SIG-M5 treated with dmso at 0.1 percent for 504 hours (cell line): Measurements from ENCODE around the gene HS6ST3.

ENCODE experiments used
- DNase-seq: peaks from one replicate; lab custom pipeline; 2025; ENCODE audit not compliant: unreplicated experiment; lab: John Stamatoyannopoulos, UW

HS6ST3 gene

DNA sequence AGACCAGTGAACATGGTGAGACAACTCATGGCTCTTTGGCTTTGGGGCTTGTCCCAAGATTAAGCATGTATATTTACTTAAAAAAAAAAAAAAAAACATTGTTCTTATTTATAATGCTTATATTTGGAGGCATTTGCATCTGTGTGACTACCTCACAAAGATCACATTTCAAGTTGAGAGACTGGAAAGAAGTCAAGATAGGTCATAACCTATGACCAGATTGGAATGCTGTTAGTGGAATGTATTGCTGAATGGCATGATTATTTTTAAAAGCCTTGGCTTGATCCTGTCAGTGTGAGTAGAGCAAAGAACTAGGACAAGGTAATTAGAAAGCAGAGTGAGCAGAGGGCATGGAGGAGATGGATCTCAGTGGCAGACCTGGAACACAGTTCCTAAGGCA is 689.8 kb downstream of the HS6ST3 start:
- no peak for DNase-seq

DNA sequence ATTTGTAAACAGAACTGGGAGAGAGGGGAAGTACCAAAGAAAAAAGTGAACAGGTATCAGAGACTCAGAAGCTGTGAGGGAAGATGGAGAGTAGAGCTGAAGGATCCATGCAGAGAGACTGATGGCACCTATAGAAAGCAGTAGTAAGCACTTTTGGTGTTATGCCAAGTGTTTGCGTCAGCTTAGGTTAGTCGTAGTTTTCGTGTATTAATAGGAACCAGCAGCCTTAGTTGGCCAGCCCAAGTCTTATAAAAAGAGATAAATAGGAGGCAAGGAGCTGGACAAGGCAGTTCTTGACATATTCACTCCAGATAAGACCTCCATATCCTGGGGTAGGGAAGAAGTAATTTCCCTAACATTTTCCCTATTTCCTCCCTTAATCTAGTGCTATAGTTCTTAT is 690.2 kb downstream of the HS6ST3 start:
- DNase-seq, result no peak

DNA sequence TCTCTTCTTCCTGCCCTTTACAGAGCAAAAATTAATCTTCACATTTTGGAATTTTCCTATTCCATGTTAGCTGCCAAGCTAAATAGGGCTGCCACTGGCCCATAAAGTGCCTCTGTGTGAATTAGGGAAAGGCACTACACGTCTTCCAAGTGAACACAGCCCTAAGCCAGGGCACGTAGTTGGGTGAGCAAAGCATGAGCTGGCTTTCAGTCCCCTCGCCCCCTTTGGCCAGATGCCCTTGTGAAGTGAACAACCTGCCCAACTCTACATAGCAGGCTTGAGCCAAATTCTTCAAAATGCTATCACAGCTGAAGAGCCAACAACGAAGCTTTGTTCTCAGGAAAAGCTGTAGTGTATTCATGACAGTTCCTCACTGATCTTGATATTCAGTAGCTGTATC is 691.2 kb downstream of the HS6ST3 start:
- DNase-seq, result no peak

DNA sequence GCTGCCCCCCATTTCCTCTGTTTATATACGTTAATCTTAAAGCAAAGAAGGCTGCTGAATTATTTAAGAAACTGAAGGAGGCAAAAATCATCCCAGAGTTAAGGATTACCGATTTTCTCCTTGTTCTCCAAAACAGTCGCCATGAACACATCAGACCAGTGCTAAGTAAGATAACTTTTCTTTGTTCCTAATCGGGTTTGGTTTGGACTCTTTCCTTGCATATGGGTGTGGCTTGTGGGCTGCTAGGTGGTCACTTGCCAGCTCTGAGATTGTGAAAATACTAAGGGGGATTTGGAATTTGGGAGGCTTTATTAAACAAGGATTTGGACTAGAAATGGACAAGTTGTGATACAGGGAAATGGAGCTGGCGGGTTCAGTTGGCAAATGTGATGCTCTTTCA is 692.3 kb downstream of the HS6ST3 start:
- no peak for DNase-seq

DNA sequence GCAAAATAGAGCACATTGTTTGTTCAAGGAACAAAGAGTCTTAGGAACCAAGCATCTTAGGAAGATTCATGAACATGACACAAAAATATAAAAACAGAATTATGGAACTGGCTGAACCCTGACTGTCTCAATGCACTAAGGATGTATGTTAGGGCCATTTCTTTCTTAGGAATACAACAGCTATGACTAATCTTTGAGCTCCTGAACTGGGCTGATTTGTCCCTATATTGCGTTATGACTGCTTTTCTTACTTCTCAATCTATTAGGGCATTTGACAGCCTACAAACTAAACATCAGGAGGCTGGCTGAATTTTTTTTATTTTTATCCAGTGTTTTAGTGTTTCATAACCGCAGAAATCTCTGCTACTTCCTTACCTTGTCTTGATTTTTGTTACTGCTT is 693.1 kb downstream of the HS6ST3 start:
- DNase-seq, result no peak

DNA sequence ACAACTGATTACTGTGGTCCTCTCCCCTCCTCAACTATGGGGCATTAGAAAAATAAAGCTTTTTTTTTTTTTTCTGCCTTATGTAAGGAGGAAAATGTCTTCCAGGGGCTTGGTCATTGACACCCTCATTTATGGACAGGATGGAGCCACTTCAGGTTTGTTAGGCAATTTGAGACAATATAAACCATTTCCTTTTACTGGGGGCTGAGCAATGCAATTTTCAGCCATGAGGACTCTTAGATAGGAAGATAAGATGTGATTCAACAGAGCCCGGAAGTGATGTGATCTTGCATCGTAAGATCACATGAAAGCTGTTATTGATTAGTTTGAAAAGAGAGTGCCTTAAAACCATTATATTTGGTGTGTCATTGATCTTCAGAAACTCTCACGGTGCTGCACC is 693.6 kb downstream of the HS6ST3 start:
- DNase-seq, result no peak

DNA sequence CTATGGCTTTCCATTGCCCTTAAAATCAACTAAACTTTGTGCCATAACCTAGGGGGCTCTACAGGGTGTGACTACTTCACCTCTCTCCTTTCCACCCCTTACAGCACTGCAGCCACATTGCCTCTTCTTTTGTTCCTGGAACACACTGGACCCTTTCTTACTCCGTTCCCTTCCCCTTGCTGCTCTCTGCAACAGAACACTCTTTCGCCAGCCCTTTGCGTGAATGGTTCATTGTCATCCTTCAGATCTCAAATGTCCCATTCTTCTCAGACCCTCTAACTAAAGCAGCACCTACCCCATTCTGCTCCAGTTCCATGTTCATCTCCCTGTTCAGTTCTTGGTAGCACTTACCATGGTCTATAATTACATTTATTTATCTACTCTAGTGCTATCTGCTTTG is 696.1 kb downstream of the HS6ST3 start:
- no peak for DNase-seq

DNA sequence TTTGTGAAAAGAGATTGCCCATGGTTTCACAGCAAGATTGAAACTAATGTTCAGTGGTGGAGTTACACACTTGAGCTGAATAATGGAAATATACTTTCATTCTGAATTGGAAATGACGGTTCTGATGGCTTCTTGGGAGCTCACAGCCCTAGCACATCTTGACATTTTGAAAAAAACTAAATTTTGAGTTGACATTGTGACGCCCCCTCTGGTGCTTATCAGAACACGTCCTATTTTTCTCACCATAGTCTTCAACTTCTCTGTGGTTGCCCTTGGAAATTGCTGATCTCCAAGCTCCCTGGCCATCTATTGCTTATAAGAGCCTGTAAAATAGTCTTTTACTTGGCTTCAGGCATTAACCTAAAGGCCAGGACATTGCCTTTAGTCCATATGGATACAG is 702.3 kb downstream of the HS6ST3 start:
- no peak for DNase-seq

DNA sequence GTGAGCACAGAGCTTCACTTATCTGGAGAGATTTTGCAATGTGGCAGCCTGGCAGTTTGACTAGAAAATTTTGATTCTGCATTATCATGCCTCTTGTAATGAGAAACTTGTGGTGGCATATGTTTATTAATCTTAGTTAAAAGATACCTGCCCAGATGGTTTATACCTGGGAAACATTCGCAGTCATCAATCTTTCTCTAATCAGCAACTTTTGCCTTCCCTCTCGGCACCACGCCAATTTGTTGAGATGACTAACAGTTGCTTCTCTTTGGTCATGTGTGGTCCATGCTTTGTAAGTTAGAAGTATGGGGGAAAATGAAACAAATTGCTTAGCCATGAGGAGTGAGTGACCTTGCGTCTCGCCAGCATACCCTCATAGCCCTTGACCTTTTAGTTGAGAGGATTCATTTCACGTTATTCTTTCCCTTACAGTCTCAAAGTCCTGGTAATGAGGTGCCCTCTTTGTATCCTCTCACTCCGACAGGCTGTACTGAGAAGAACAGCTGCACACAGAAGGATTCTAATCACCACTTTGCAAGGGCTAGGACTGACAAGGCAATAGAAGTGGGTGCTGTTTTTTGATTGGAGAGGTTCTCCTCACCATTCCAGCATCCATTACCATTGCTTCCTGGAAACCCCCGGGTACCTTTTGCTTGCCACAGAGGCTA is 703.0 kb downstream of the HS6ST3 start:
- no peak for DNase-seq

DNA sequence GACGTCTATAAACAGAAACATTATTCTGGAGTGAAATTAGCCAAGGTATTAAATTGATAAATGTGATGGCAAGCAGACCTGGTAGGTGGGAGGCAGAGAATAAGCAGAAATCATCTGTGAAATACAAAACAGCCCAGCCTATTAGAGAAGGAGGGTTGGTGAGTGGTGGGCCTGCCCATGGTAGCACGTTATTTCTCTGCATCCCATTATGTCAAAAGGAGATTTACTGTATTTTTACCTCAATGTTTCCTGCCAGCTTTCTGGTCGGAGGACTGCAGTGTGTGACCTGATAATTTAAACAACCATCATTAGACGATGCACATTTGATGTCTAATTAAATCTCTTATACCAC is 703.5 kb downstream of the HS6ST3 start:
- no peak for DNase-seq

DNA sequence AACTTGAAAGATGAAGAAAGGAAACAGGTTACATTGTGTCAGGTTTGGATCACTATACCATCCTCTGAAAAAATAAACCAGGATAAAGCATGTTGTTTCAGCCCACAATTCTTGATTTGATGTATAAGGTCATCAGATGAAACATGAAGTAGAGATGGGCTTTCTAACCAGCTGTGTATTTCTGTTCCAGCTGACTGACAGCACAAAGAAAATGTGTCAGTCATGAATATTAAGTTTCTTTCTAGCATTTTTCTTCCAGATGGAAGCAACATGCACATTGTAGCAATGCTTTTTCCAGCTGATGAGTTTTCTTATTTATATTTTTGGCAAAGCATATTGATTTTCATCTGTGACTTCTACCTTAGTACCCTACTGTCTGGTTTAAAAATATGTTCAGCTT is 704.8 kb downstream of the HS6ST3 start:
- no peak for DNase-seq

DNA sequence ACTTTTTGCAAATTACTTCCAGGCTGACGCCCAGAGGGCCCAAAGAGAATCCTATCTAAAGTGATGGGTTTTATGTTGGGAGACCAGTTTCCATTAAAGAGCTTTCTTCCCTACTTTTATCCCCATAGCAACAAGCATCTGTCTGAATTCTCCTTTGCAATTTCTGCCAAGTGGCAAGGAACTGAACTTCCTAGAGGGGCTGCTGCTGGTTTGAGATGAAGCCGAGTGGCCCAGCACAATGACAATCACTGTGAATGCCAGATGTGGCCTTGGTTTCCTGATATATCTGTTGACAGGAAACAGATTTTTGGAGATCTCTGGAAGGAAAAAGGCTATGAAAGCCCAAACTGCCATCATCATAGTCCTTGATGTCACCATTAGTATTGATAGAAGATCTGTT is 705.8 kb downstream of the HS6ST3 start:
- no peak for DNase-seq

DNA sequence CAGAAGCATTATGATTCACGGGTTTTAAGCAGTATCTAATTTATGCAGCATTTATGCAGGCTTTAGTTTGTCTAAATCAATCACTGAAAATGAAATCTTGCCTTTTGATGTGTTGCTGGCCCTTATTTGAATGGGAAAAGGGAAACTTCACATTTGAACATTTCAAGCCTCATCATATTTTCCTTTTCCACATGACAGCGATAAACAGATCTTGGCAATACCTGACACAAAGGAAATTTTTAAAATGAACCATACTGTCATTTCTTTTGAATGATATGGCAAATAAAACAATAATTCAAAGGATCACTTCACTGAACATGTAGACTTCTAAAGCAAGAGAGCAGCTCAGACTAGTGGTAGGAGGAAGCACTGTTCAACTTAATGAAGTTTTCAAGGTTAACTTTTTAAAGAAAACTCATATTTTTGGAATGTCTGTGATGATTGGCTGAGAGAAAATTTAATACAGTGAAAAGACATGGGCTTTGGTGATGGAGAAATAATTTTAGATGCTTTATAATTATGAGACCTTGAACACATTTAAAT is 706.3 kb downstream of the HS6ST3 start:
- no peak for DNase-seq

DNA sequence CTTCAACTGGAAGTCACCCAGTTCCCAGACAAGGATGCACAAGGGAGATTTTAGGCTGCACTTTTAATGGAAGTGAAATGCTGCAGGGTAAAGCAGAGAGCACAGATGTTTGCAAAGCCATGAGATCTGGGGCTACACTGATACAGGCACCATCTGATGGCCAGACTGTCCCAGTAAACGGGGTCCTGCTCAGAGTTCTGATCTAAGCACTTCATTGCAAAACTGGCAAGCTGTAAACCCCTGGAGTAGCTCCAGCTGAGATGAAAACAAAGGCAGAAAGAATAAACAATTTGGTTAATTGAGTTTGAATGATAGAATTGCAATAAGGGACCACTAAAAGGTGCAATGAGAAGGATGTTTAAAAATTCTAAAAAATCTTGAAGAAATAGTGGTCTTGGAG is 707.2 kb downstream of the HS6ST3 start:
- no peak for DNase-seq

DNA sequence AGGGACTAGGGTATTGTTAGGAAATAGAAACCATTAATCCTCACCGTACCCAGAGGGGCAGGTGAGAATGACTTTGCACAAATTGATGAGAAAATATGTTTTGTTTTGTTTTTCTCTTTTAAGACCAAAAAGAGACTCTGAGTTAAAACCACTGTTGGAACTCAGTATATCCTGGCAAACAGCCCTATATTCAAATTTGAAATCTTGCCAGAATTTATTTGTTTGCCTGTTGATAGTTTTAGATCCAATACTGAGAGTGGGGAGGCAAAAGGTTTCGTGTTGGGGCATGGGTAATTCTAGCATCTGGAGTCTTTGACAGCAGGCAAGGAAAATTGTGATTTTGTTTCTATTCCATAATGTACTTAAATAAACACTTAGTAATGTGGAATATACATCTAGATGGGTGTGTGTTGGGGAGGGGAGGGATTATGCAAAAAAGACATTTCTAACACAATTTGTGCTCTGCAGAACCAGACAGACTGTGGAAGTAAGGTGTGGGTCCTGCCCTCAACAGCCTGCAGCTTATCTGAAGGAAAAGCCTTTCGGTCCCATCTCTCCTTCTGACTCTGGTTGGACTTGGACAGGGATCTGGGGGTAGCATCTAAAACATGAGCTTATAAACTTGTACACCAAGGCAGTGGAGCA is 713.7 kb downstream of the HS6ST3 start:
- DNase-seq, result no peak

DNA sequence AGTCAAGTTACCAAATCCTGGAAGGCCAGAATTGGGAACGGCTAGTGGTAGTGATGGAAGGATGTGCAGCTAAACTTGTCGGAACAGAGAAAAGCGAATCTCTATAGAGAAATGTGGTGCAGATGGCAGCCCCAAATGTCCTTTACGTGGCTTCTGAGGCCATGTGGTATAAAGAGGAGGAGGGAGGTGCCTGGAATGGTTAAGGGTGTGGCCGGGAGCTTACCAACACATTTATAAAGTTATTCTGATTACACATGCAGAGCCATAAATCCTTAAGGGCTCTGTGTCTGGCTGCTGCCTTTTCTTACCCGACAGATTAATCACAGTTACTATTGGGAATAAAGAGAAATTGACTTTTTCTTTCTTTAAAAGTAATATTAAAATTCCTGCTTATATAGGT is 714.3 kb downstream of the HS6ST3 start:
- no peak for DNase-seq

DNA sequence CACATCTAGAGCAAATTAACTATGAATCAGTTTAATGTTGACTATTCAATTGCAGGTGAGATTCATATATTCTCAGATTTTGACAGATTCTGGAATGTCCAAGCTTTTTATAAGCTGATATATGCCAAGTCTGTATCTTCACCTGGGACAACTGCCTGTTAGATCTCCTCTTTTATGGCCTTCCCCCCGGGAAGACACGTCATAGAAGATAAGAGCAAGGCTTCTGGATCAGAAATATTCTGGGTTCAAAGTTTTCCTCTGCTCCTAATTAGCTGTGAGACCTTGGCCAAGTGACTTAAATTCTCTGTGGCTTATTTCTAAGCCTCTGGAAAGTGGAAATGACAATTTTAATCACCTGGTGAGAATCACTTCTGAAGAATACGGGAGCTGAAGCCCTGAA is 716.8 kb downstream of the HS6ST3 start:
- no peak for DNase-seq

DNA sequence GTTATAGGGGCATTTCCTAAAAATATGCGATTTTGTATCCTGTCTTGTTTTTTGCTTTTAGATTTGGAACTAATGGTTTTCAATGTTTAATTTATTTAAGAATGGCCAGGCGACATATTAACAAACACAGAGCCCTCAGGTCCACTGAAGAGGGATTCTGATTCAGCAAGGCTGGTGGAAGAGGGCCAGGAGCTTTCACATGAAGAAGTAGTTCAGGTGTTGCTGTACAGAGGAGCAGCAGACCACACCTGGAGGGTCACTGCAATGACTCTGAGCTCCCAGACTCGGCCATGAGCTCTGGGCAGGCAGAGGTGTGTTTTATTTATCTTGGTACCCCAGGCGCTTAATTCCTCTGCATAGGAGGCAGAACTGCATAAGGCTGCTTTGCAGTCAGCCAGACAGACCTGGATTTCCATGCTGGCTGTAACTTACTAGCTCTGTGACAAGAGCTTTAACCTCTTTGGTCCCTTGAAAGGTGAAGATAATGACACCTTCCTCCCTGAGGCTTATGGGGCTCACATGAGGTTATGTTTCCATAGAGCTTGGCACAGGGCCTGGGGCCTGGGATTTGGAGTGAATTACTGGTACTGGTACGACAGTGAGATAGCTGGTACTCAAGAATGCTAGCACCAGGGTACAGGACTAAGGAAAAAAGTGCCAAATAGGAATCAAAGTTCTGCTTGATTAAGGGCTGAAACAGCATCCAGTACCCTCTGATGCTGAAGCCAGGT is 719.6 kb downstream of the HS6ST3 start:
- DNase-seq, result no peak

DNA sequence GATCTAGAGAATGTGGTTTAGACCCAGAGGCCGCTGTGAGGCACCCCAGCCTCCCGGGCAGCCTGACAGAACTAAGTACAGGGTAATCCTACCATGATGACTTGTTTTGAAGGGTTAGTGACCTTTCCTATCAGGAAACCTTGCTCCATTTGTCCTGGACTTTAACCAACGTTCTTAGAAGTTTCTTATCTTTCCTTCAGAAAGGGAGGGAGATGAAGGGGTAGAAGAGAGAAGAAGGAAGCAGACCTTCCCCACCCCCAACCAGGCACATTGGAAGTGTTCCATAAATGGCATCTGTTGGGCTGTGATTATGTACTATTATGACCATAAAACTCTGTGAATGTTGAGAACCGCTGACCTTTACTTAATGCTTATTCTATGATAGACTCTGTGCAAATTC is 720.2 kb downstream of the HS6ST3 start:
- no peak for DNase-seq

DNA sequence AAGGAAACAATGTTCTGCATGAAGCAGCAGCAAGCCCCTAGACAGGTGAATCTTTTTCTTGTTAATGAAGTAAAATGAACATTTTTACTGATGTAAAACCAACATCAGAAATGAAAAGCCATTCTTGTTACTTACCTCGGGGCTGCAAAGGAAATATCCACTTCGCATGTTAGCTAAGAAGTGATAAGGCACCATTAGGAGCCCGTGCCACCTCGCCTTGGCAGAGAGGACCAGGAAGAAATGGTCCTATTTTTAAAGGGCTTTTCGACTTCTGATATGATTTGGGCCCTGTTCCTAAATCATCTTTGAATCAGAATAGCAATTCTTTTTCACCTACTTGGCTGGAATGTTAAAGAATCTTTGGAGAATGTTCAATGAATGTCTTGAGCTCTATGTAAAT is 721.1 kb downstream of the HS6ST3 start:
- DNase-seq, result no peak

DNA sequence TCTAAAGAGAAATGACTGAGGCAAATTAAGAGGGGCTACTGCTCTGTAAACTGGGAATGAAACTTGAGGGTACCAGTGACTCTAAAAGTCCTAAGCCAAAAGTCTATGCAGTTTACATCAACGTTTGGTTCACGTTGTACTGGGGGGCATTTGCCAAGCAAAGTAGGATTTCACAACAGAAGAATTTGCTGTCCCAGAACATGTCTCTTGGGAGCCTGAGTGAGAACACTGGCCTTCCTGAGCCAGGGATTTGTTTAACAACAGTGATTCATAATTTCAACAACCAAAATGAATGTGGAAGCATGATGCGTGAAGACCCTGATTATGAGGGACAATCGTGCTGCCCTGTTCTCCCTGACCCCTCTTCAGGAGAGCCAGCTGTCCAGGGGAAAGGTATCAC is 726.4 kb downstream of the HS6ST3 start:
- DNase-seq, result no peak

DNA sequence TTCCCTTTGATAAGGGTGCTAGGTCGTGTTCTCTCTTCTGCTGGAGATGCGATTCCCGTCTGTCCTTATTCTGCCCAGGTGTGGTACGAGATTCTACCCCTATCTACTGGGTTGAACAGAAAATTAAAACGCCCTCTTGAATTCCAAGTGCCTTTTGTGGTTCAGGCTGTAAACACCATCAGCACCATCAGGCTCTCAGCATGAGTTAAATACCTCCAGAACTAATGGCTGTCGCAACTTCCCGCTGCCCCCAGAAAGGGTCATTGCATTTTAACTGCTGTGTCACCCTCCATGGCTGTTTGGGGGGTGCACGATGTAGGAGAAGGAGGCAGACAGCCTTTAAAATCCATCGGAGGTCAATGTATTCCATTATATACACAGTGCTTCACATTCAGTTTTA is 727.0 kb downstream of the HS6ST3 start:
- DNase-seq, result no peak
